SK-N-SH (cell line): Measurements from ENCODE around the gene TCAF1. TPM values are rescaled to one million over a fixed set of nuclear protein-coding genes. Genes with fewer than 3 reads are reported as not detected.

Source experiments
- CTCF ChIA-PET: fragments of 300-600, 350-600 bp; formaldehyde crosslinking; extraction: SDS; loops from one replicate; lab custom pipeline; 2021; lab: Yijun Ruan, JAX
- POLR2A ChIA-PET: fragments of 350-600 bp; sonication (Branson Sonifier 250); formaldehyde crosslinking; extraction: SDS; loops from one replicate; lab custom pipeline; 2020; ENCODE audit warnings: antibody characterized with exemption, inconsistent platforms; lab: Yijun Ruan, JAX
- DNase-seq: peaks from one replicate; pipeline ENCODE4 v3.0.0; 2012
- H2AFZ ChIP-seq: fragments of 200-600 bp; sonication (generic); 2 replicates; pipeline ENCODE4 v1.8.1; 2016; ENCODE audit warnings: antibody characterized with exemption, mild to moderate bottlenecking, low read depth
- H3F3A ChIP-seq: fragments of 200-600 bp; sonication (generic); replicated peaks from 2 replicates; pipeline ENCODE3; 2016; ENCODE audit warnings: antibody characterized with exemption, mild to moderate bottlenecking; ENCODE audit not compliant: insufficient read depth
- H3K27ac ChIP-seq, 2 experiments: fragments of 200-500 bp in 1 of 2; fragments of 200-600 bp in 1 of 2; sonication (Bioruptor generic) in 1 of 2; sonication (generic), shearing (Covaris generic) in 1 of 2; 2 replicates each; pipeline versions ENCODE4 v1.5.1 to v1.6.1; 2014 to 2016; ENCODE audit warnings: low read depth in 2 of 2, inconsistent platforms in 1 of 2, low read length in 1 of 2, mild to moderate bottlenecking in 1 of 2, mixed read lengths in 1 of 2
- H3K27me3 ChIP-seq: fragments of 200-600 bp; sonication (generic), shearing (Covaris generic); 2 replicates; pipeline ENCODE4 v1.6.1; 2016; ENCODE audit warnings: mixed run types; ENCODE audit not compliant: insufficient read depth
- H3K36me3 ChIP-seq, 2 experiments: fragments of 200-500 bp in 1 of 2; fragments of 200-600 bp in 1 of 2; sonication (Bioruptor generic) in 1 of 2; sonication (generic) in 1 of 2; replicated peaks in 1 of 2; 2 replicates each; pipeline versions ENCODE3 to v1.5.1; 2014 to 2016; ENCODE audit warnings: low read length in 1 of 2, mild to moderate bottlenecking in 1 of 2; ENCODE audit not compliant: insufficient read depth in 2 of 2, control insufficient read depth in 1 of 2
- H3K4me1 ChIP-seq, 2 experiments: fragments of 200-500 bp in 1 of 2; fragments of 200-600 bp in 1 of 2; sonication (Bioruptor generic) in 1 of 2; sonication (generic), shearing (Covaris generic) in 1 of 2; 2 replicates each; pipeline versions ENCODE4 v1.5.1 to v1.6.1; 2014 to 2016; ENCODE audit warnings: low read depth in 1 of 2, low read length in 1 of 2, mixed run types in 1 of 2; ENCODE audit not compliant: insufficient read depth in 2 of 2, control insufficient read depth in 1 of 2
- H3K4me2 ChIP-seq: fragments of 200-600 bp; sonication (generic), shearing (Covaris generic); 2 replicates; pipeline ENCODE4 v1.6.1; 2017; ENCODE audit warnings: mixed run types
- H3K4me3 ChIP-seq, 2 experiments: fragments of 200-500 bp in 1 of 2; fragments of 200-600 bp in 1 of 2; sonication (Bioruptor generic) in 1 of 2; sonication (generic), shearing (Covaris generic) in 1 of 2; 2 replicates each; pipeline versions ENCODE4 v1.5.1 to v1.8.1; 2014 to 2016; ENCODE audit warnings: low read depth in 2 of 2, inconsistent platforms in 1 of 2, low read length in 1 of 2, mild to moderate bottlenecking in 1 of 2, mixed read lengths in 1 of 2, moderate library complexity in 1 of 2
- H3K79me2 ChIP-seq: fragments of 200-600 bp; sonication (generic); 2 replicates; pipeline ENCODE4 v1.8.1; 2017; ENCODE audit warnings: mild to moderate bottlenecking; ENCODE audit not compliant: insufficient read depth
- H3K9ac ChIP-seq: fragments of 200-600 bp; sonication (generic); 2 replicates; pipeline ENCODE4 v1.6.1; 2017; ENCODE audit warnings: mixed run types
- H3K9me2 ChIP-seq: fragments of 200-600 bp; sonication (generic); 2 replicates; pipeline ENCODE4 v1.6.1; 2017; ENCODE audit warnings: mixed run types
- H3K9me3 ChIP-seq: fragments of 200-600 bp; sonication (generic); 2 replicates; pipeline ENCODE4 v1.6.1; 2017; ENCODE audit warnings: mixed run types, mild to moderate bottlenecking, moderate library complexity
- H4K20me1 ChIP-seq: fragments of 200-600 bp; sonication (generic); 2 replicates; pipeline ENCODE4 v1.6.1; 2017; ENCODE audit warnings: mild to moderate bottlenecking, mixed run types; ENCODE audit not compliant: insufficient read depth
- FOSL2 ChIP-seq: IDR thresholded peaks from 2 replicates; pipeline ENCODE4 v1.4.0; 2012; ENCODE audit warnings: low read depth, mild to moderate bottlenecking, moderate library complexity, borderline replicate concordance
- MXI1 ChIP-seq: IDR thresholded peaks from 2 replicates; pipeline ENCODE4 v1.6.1; 2012; ENCODE audit warnings: mild to moderate bottlenecking, low read depth, low read length, improper control_type of control experiment
- PBX3 ChIP-seq: IDR thresholded peaks from 2 replicates; pipeline ENCODE4; 2012
- RCOR1 ChIP-seq: fragments of 150-350 bp; IDR thresholded peaks from 2 replicates; pipeline ENCODE4 v1.6.1; 2017; ENCODE audit warnings: antibody characterized with exemption, low read length
- REST ChIP-seq: IDR thresholded peaks from 2 replicates; pipeline ENCODE4 v1.6.1; 2012; ENCODE audit warnings: mild to moderate bottlenecking, low read depth, low read length, moderate library complexity
- USF2 ChIP-seq: fragments of 150-350 bp; IDR thresholded peaks from 2 replicates; pipeline ENCODE4 v1.6.1; 2017; ENCODE audit warnings: antibody characterized with exemption, low read length, low read depth, borderline replicate concordance
- YY1 ChIP-seq: IDR thresholded peaks from 2 replicates; pipeline ENCODE4 v1.4.0; 2012; ENCODE audit warnings: low read depth, mild to moderate bottlenecking
- WGBS: methylation state at CpG from one replicate; pipeline ENCODE4 v1.1.6; 2017; ENCODE audit warnings: low lambda C conversion rate; 5-methylcytosine and 5-hydroxymethylcytosine counted together
- polyA plus RNA-seq, 3 experiments: library from polyadenylated mRNA; depleted of rRNA; stranded (reverse); fragments of >200 nt; gene quantifications; 2 replicates each; pipeline ENCODE4 v1.2.3, GENCODE V29; 2012
- TF ChIP-seq, protein P1 (sequence below): fragments of 200-600 bp; sonication (generic); IDR thresholded peaks from 2 replicates; pipeline ENCODE4 v1.6.1; 2017; ENCODE audit warnings: antibody characterized with exemption, mild to moderate bottlenecking, moderate library complexity

TCAF1 gene
- polyA plus RNA-seq, 1 of the 3 experiments (the other 2 are of a cell fraction), result 59.0 TPM

DNA sequence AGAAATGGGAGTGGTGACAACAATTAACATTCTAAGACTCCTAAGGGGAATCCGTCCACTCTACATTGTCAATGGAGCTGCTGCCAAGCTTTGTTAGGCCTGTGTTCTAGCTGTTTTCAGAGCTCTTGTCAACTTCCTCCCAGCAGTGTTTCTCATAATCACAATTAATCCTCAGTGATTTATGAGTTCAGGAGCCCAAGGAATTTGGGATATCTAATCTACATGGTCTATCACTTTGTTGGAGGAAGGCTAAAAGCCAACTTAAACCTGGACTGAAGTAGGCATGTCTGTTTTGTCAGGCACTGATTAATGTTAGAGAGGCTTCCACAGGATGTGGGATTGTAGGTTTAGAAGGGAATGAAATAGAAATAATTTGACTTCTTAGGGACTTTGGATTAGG is 22.9 kb upstream of the TCAF1 start:
- no peaks in the 10 kb centered on the region for H3F3A ChIP-seq

DNA sequence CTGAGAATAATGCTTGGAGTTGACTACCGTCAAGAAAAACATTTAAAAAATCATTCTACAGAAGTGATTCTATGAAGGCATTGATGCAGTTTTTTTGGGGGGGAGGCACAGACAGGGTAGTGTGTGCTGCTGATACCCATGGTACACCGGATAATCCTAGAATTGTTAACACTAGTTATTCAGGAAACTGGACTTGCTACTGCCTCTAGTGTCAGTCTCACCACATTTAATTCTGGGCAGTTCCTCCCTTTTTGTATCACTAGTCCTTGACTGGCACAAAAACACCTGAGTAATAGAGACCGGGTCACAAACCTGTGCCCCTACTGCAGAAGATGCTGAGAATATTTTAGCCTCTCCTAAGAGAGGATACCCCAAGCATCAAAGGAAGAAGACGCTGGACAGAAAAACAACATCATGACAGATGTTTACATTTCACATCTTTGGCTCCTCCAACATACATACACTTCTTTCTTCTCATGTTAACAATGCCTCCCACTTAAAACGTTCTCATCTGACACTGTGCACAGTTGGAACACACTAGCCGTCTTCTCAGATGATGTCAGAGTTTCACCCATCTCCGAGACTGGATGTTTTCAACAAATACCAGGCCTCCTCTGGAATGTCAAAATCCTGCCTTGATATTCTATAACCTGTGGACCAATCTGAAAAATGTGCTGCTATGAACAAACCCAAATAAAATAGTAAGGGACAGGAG is 13.1 kb upstream of the TCAF1 start:
- Histone ChIP-seq H3K27me3 (peaks cover 6% of the 10 kb centered on the region; the same call in 1 of the 2 replicates), H3K4me3 (no peak overlapping the region), H4K20me1 (no peaks in the 10 kb centered on the region), H3K9me3 (no peaks in the 10 kb centered on the region), H3K36me3 (no peaks in the 10 kb centered on the region), H3K27ac (no peak overlapping the region), H3K9ac (no peak overlapping the region), H3K4me1 (no peaks in the 10 kb centered on the region), H2AFZ (no peak overlapping the region), H3K4me2 (no peak overlapping the region), H3K79me2 (no peaks in the 10 kb centered on the region), H3F3A (no peaks in the 10 kb centered on the region), H3K9me2 (no peaks in the 10 kb centered on the region)
- 48% methylated on average over 7 of the region's 7 CpGs for WGBS
- DNase-seq, result no peak
- TF ChIP-seq RCOR1 (no peak), REST (no peak)
- TF ChIP-seq, protein P1, sequence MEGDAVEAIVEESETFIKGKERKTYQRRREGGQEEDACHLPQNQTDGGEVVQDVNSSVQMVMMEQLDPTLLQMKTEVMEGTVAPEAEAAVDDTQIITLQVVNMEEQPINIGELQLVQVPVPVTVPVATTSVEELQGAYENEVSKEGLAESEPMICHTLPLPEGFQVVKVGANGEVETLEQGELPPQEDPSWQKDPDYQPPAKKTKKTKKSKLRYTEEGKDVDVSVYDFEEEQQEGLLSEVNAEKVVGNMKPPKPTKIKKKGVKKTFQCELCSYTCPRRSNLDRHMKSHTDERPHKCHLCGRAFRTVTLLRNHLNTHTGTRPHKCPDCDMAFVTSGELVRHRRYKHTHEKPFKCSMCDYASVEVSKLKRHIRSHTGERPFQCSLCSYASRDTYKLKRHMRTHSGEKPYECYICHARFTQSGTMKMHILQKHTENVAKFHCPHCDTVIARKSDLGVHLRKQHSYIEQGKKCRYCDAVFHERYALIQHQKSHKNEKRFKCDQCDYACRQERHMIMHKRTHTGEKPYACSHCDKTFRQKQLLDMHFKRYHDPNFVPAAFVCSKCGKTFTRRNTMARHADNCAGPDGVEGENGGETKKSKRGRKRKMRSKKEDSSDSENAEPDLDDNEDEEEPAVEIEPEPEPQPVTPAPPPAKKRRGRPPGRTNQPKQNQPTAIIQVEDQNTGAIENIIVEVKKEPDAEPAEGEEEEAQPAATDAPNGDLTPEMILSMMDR, result peak; percentile 18; the same call in 1 of the 2 replicates
- POLR2A ChIA-PET, result no interaction called here
- CTCF ChIA-PET, result interaction anchor here (0.8 to 2.4 kb wide), 2 partner anchors 15 to 19 kb away, joined by 3 to 10 read pairs; no protein-coding TSS in a partner anchor

More for the DNA sequence above, 22.9 kb upstream of the TCAF1 start:
- Histone ChIP-seq H3K4me2 (no peak overlapping the region), H3K4me1 (no peaks in the 10 kb centered on the region; a peak in 1 of 4 replicates), H3K9me3 (no peaks in the 10 kb centered on the region), H3K27me3 (no peaks in the 10 kb centered on the region), H3K79me2 (no peaks in the 10 kb centered on the region), H3K27ac (peak overlapping the region in 1 of 2 experiments; percentile 69; a peak in 1 of 4 replicates), H3K9ac (no peak overlapping the region), H3K36me3 (no peaks in the 10 kb centered on the region), H2AFZ (no peak overlapping the region), H3K9me2 (0 out of 2 replicates have a peak, but pooled peaks cover 4% of the 10 kb centered on the region), H3K4me3 (no peak overlapping the region), H4K20me1 (no peaks in the 10 kb centered on the region)
- ChIA-PET CTCF (interaction anchor here (0.6 to 2.2 kb wide), 3 partner anchors 9 to 508 kb away, joined by 3 to 7 read pairs (median 4); no protein-coding TSS in a partner anchor), POLR2A (no interaction called here)
- TF ChIP-seq YY1, result no peak
- no peak for TF ChIP-seq FOSL2
- peak; percentile 30; the same call in 1 of the 2 replicates for TF ChIP-seq PBX3
- no peak for TF ChIP-seq USF2
- no peak for TF ChIP-seq MXI1
- TF ChIP-seq RCOR1, result no peak
- WGBS, result 23% methylated on average over 1 of the region's 1 CpG
- no peak for DNase-seq
